Endodermal cell (in vitro differentiated cells): ENCODE data around the gene TIAM2. TPM values are rescaled to one million over a fixed set of nuclear protein-coding genes. Genes with fewer than 3 reads are reported as not detected.

Source experiments
- DNase-seq: peaks from one replicate; pipeline ENCODE4 v3.0.0-alpha.2; 2017
- H3K27ac ChIP-seq: 2 replicates; pipeline ENCODE4 v1.5.1; 2013; ENCODE audit warnings: mild to moderate bottlenecking, low read depth, low read length, moderate library complexity
- H3K27me3 ChIP-seq: 2 replicates; pipeline ENCODE4 v1.6.1; 2013; ENCODE audit warnings: mild to moderate bottlenecking, low read length, moderate library complexity; ENCODE audit not compliant: insufficient read depth, control insufficient read depth, poor library complexity, severe bottlenecking
- H3K36me3 ChIP-seq: 2 replicates; pipeline ENCODE4 v1.7.0; 2013; ENCODE audit warnings: mild to moderate bottlenecking, low read length, moderate library complexity; ENCODE audit not compliant: control insufficient read depth, insufficient read depth
- H3K4me1 ChIP-seq: one replicate; pipeline ENCODE4 v1.7.0; 2013; ENCODE audit warnings: low read length; ENCODE audit not compliant: control insufficient read depth, insufficient read depth
- H3K4me3 ChIP-seq: 2 replicates; pipeline ENCODE4 v1.5.1; 2013; ENCODE audit warnings: mild to moderate bottlenecking, low read length, moderate library complexity
- H3K9ac ChIP-seq: 2 replicates; pipeline ENCODE4 v1.6.1; 2013; ENCODE audit warnings: mild to moderate bottlenecking, low read length, moderate library complexity; ENCODE audit not compliant: poor library complexity, severe bottlenecking; ENCODE audit errors: extremely low read depth
- H3K9me3 ChIP-seq: 2 replicates; pipeline ENCODE4 v1.6.1; 2013; ENCODE audit warnings: mild to moderate bottlenecking, low read length, moderate library complexity; ENCODE audit not compliant: control insufficient read depth
- H3K27ac Mint-ChIP-seq: 2 replicates; pipeline ENCODE4 v1.8.0; 2020; ENCODE audit warnings: mixed read lengths
- H3K27me3 Mint-ChIP-seq: 2 replicates; pipeline ENCODE4 v1.8.0; 2021; ENCODE audit warnings: mild to moderate bottlenecking, mixed read lengths; ENCODE audit not compliant: insufficient read depth
- H3K36me3 Mint-ChIP-seq: 2 replicates; pipeline ENCODE4 v1.8.0; 2020; ENCODE audit warnings: low read depth, mixed read lengths
- H3K4me1 Mint-ChIP-seq: 2 replicates; pipeline ENCODE4 v1.8.0; 2020; ENCODE audit warnings: mixed read lengths
- H3K4me3 Mint-ChIP-seq: 2 replicates; pipeline ENCODE4 v1.8.0; 2020; ENCODE audit warnings: mild to moderate bottlenecking, moderate library complexity, mixed read lengths
- H3K9me3 Mint-ChIP-seq: 2 replicates; pipeline ENCODE4 v1.8.0; 2020; ENCODE audit warnings: mild to moderate bottlenecking, mixed read lengths
- WGBS, 2 experiments: methylation state at CpG; one replicate each; pipeline versions ENCODE4 v1.1.5 to v1.1.7; 2013; ENCODE audit warnings: missing lambda C conversion rate in 2 of 2, mixed read lengths in 1 of 2; ENCODE audit not compliant: insufficient coverage in 1 of 2, insufficient read length in 1 of 2; 5-methylcytosine and 5-hydroxymethylcytosine counted together
- total RNA-seq, 2 donors: library from RNA; stranded (reverse); fragmentation: NEBNext Ultra II Directional in 1 of 2; extraction: Animal tissue kit (Norgen Biotek cat#: 25700) in 1 of 2; gene quantifications; 2 replicates in 1 of 2; 3 replicates in 1 of 2; pipeline ENCODE4 v1.2.1, GENCODE V29; 2021
- TF ChIP-seq, protein P1 (sequence below): fragments of 200-600 bp; sonication (generic); conservative IDR thresholded peaks from 2 replicates; pipeline ENCODE4 v1.5.0; 2021; ENCODE audit warnings: antibody characterized with exemption, mild to moderate bottlenecking

Gene TIAM2
- total RNA-seq, 2 donors from 2014 or later = 15.7 to 17.5 TPM

- Histone ChIP-seq H3K4me1 (no peaks in the 10 kb centered on the region), H3K36me3 (no peaks in the 10 kb centered on the region), H3K9ac (no peak overlapping the region), H3K27ac (no peak overlapping the region), H3K9me3 (no peaks in the 10 kb centered on the region), H3K4me3 (no peak overlapping the region), H3K27me3 (no peaks in the 10 kb centered on the region)
- peaks cover 3% of the 10 kb centered on the region for H3K36me3 Mint-ChIP-seq
- 80 to 81% methylated on average over 8 to 9 of the region's 11 CpGs for WGBS, 2 experiments
- no peak overlapping the region for H3K4me3 Mint-ChIP-seq
- TF ChIP-seq, protein P1, sequence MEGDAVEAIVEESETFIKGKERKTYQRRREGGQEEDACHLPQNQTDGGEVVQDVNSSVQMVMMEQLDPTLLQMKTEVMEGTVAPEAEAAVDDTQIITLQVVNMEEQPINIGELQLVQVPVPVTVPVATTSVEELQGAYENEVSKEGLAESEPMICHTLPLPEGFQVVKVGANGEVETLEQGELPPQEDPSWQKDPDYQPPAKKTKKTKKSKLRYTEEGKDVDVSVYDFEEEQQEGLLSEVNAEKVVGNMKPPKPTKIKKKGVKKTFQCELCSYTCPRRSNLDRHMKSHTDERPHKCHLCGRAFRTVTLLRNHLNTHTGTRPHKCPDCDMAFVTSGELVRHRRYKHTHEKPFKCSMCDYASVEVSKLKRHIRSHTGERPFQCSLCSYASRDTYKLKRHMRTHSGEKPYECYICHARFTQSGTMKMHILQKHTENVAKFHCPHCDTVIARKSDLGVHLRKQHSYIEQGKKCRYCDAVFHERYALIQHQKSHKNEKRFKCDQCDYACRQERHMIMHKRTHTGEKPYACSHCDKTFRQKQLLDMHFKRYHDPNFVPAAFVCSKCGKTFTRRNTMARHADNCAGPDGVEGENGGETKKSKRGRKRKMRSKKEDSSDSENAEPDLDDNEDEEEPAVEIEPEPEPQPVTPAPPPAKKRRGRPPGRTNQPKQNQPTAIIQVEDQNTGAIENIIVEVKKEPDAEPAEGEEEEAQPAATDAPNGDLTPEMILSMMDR = peak; percentile 64
- no peak overlapping the region for H3K27ac Mint-ChIP-seq
- H3K4me1 Mint-ChIP-seq = no peaks in the 10 kb centered on the region
- H3K27me3 Mint-ChIP-seq = no peaks in the 10 kb centered on the region
- peak; percentile 70 for DNase-seq
- peaks cover 7% of the 10 kb centered on the region for H3K9me3 Mint-ChIP-seq
These were observed 20.5 kb upstream of the TIAM2 start for GRCh38 chr6:154974485-154975149.

DNA sequence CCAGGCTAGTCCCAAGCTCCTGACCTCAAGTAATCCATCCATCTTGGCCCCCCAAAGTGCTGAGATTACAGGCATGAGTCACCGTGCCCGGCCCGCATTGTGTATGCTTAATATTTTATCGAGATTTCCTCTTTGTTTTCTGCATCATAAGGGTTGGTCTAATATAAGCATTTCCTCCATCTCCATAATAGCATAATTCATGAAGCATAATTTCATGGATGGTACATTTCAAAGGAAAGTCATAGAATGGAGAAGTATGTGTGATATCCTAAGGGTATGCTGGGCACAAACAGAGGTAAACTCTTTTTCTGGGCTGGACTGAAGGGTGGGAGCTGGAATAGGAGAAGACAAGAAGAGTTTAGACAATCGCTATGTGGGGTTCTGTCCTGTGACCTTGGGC is 17.5 kb upstream of the TIAM2 start:
- DNase-seq = no peak
- TF ChIP-seq, protein P1 = no peak
- H3K4me3 ChIP-seq = no peak overlapping the region
- Mint-ChIP-seq H3K4me1 (peaks cover 9% of the 10 kb centered on the region), H3K4me3 (no peak overlapping the region), H3K36me3 (peaks cover 3% of the 10 kb centered on the region), H3K27me3 (no peaks in the 10 kb centered on the region), H3K27ac (no peak overlapping the region), H3K9me3 (peaks cover 7% of the 10 kb centered on the region)
- WGBS, 2 experiments = 97 to 100% methylated on average over 2 to 5 of the region's 5 CpGs
- no peaks in the 10 kb centered on the region for H3K9me3 ChIP-seq
- H3K27ac ChIP-seq = no peak overlapping the region
- H3K9ac ChIP-seq = no peak overlapping the region
- H3K36me3 ChIP-seq = no peaks in the 10 kb centered on the region
- H3K4me1 ChIP-seq = no peaks in the 10 kb centered on the region
- H3K27me3 ChIP-seq = no peaks in the 10 kb centered on the region

DNA sequence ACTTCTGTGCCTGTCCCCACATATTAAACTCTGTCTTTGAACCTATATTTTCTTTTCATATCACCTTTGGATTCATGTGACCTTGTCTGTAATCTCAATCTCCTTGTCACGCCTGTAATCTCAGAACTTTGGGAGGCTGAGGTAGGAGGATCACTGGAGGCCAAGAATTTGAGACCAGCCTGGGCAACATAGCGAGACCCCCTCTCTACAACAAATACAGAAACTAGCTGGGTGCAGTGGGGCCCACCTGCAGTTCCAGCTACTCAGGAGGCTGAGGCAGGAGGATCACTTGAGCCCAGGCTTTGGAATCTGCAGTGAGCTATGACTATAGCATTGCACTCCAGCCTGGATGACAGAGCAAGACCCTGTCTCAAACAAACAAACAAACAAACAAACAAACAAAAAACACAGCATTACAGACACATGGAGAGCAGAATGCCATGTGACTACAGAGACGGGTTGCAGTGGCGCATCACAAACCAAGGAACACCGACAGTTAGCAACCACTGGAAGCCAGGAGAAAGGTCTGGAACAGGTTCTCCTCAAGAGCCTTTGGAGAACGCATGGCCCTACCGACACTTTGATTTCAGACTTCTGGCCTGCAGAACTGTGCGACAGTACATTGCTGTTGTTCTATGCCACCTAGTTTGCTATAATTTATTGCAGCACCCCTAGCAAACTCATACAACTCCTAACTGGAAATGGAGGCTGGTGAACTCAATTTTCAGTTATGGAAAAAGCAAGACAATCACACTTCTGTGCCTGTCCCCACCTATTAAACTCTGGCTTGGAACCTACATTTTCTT is 14.6 kb upstream of the TIAM2 start:
- H3K4me1 Mint-ChIP-seq = peaks cover 9% of the 10 kb centered on the region

More for the DNA sequence above, 14.6 kb upstream of the TIAM2 start:
- no peak overlapping the region for H3K4me3 ChIP-seq
- no peaks in the 10 kb centered on the region for H3K36me3 ChIP-seq
- H3K27me3 ChIP-seq = no peaks in the 10 kb centered on the region
- DNase-seq = no peak
- no peak overlapping the region for H3K9ac ChIP-seq
- WGBS, 2 experiments = 96 to 97% methylated on average over 7 to 8 of the region's 8 CpGs
- Mint-ChIP-seq H3K9me3 (peaks cover 7% of the 10 kb centered on the region), H3K27me3 (no peaks in the 10 kb centered on the region), H3K36me3 (peaks cover 3% of the 10 kb centered on the region), H3K27ac (no peak overlapping the region), H3K4me3 (no peak overlapping the region)
- H3K27ac ChIP-seq = no peak overlapping the region
- no peaks in the 10 kb centered on the region for H3K9me3 ChIP-seq
- H3K4me1 ChIP-seq = no peaks in the 10 kb centered on the region
- TF ChIP-seq, protein P1 = no peak
